Tibial nerve (tissue), 3 donors: ENCODE measurements around the gene PIM1.

ENCODE experiments used
- CTCF ChIP-seq, 5 experiments: fragments of 200-600 bp in 3 of 5; fragments of 450-650 bp in 2 of 5; sonication (generic) in 3 of 5; IDR thresholded peaks; one replicate each; pipeline ENCODE4 v1.5.1; 2016 to 2019; ENCODE audit warnings: antibody characterized with exemption in 5 of 5, mild to moderate bottlenecking in 3 of 5, moderate library complexity in 2 of 5
- POLR2A ChIP-seq, 2 donors: fragments of 450-650 bp; IDR thresholded peaks; one replicate each; pipeline ENCODE4 v1.6.1; 2017; ENCODE audit warnings: antibody characterized with exemption in 2 of 2, mild to moderate bottlenecking in 2 of 2, moderate library complexity in 2 of 2

- no peak for TF ChIP-seq CTCF (IDR thresholded peaks at IDR 0.05)
- TF ChIP-seq POLR2A (IDR thresholded peaks at IDR 0.05), result no peak
Observed at GRCh38 chr6:37174196-37174514, 4.2 kb downstream of the PIM1 start.
